K562 (cell line): ENCODE data around the gene TMEM86B. TPM values are rescaled to one million over a fixed set of nuclear protein-coding genes. Genes with fewer than 3 reads are reported as not detected.

Experiments
- ATAC-seq: fragments of 200-7000 bp; cut with Tn5 transposase; 3 replicates; pipeline ENCODE4 v1.9.1; 2020; ENCODE audit warnings: moderate library complexity
- BruUV-seq: library from RNA; stranded (reverse); fragments of 400-500 nt; replicated peaks from 2 replicates; lab custom pipeline; 2021; lab: Mats Ljungman, UMichigan
- CTCF ChIA-PET: fragments of 300-600 bp; formaldehyde crosslinking; extraction: SDS; loops from one replicate; lab custom pipeline; 2021; ENCODE audit warnings: low intra/inter-chr PET ratio; lab: Yijun Ruan, JAX
- POLR2A ChIA-PET: fragments of 300-600, 350-650 bp; sonication (Branson Sonifier 250); formaldehyde crosslinking; extraction: SDS; loops from one replicate; lab custom pipeline; 2021; ENCODE audit warnings: antibody characterized with exemption, inconsistent platforms; lab: Yijun Ruan, JAX
- DNase-seq, 4 experiments: peaks; one replicate each; pipeline versions ENCODE4 v3.0.0 to v3.0.0-alpha.2; 2011 to 2018; ENCODE audit warnings: low spot score in 3 of 4, mixed read lengths in 3 of 4; ENCODE audit errors: extremely low read depth in 1 of 4
- FAIRE-seq: peaks from 2 replicates; lab custom pipeline; 2011; peaks lifted over from hg19 to GRCh38; lab: Jason Lieb, UNC
- H2AFZ ChIP-seq: 2 replicates; pipeline ENCODE4 v1.6.0; 2011; ENCODE audit warnings: low read depth, low read length, control low read depth, inconsistent platforms
- H3K27ac ChIP-seq: fragments of 200-600 bp; 3 replicates; pipeline ENCODE4 v1.8.0; 2011; ENCODE audit warnings: low read depth, mild to moderate bottlenecking, control low read depth, inconsistent platforms, low read length, moderate library complexity, mixed read lengths; ENCODE audit errors: extremely low read depth
- H3K27me3 ChIP-seq, 2 experiments: fragments of 300-600 bp in 1 of 2; 2 replicates in 1 of 2; 3 replicates in 1 of 2; pipeline versions ENCODE4 v1.6.0 to v1.8.0; 2011; ENCODE audit warnings: inconsistent platforms in 2 of 2, low read length in 2 of 2, mild to moderate bottlenecking in 1 of 2, mixed read lengths in 1 of 2, moderate library complexity in 1 of 2; ENCODE audit not compliant: control insufficient read depth in 2 of 2, insufficient read depth in 2 of 2
- H3K36me3 ChIP-seq: fragments of 300-600 bp; 3 replicates; pipeline ENCODE4 v1.8.0; 2011; ENCODE audit warnings: mild to moderate bottlenecking, low read length, inconsistent platforms; ENCODE audit not compliant: control insufficient read depth, insufficient read depth
- H3K4me1 ChIP-seq, 2 experiments: fragments of 200-600 bp in 1 of 2; replicated peaks in 1 of 2; 2 replicates in 1 of 2; 3 replicates in 1 of 2; pipeline versions ENCODE4 v1.5.1 to v1.8.0; 2011; ENCODE audit warnings: inconsistent platforms in 2 of 2, low read length in 2 of 2, mild to moderate bottlenecking in 1 of 2, mixed read lengths in 1 of 2, moderate library complexity in 1 of 2; ENCODE audit not compliant: control insufficient read depth in 2 of 2, insufficient read depth in 2 of 2
- H3K4me2 ChIP-seq: 2 replicates; pipeline ENCODE4 v1.6.1; 2011; ENCODE audit warnings: low read length, control low read depth, inconsistent platforms, mixed read lengths; ENCODE audit not compliant: insufficient read depth
- H3K4me3 ChIP-seq: fragments of 200-600 bp; sonication (generic), shearing (Covaris generic); 2 replicates; pipeline ENCODE4 v1.5.1; 2016; ENCODE audit warnings: control low read depth, inconsistent platforms
- H3K79me2 ChIP-seq: fragments of 200-600 bp; 3 replicates; pipeline ENCODE4 v1.8.0; 2011; ENCODE audit warnings: low read length, inconsistent platforms; ENCODE audit not compliant: control insufficient read depth, insufficient read depth
- H3K9ac ChIP-seq, 2 experiments: 2 replicates each; pipeline versions ENCODE4 v1.6.0 to v1.6.1; 2011; ENCODE audit warnings: low read depth in 2 of 2, low read length in 2 of 2, control low read depth in 1 of 2, inconsistent platforms in 1 of 2, mild to moderate bottlenecking in 1 of 2, mixed read lengths in 1 of 2; ENCODE audit not compliant: insufficient read depth in 1 of 2
- H3K9me1 ChIP-seq: one replicate; pipeline ENCODE4 v1.6.0; 2011; ENCODE audit warnings: inconsistent platforms, mild to moderate bottlenecking, low read length, moderate library complexity; ENCODE audit not compliant: control insufficient read depth, insufficient read depth
- H3K9me3 ChIP-seq: replicated peaks from 2 replicates; pipeline ENCODE4 v1.5.1; 2011; ENCODE audit warnings: low read depth, low read length, inconsistent platforms; ENCODE audit not compliant: control insufficient read depth, insufficient read depth
- H4K20me1 ChIP-seq: replicated peaks from 2 replicates; pipeline ENCODE4 v1.6.1; 2011; ENCODE audit warnings: low read length, inconsistent platforms, mixed read lengths; ENCODE audit not compliant: control insufficient read depth, insufficient read depth
- ELK3 ChIP-seq: fragments of 450-650 bp; formaldehyde crosslinking; IDR thresholded peaks from 2 replicates; pipeline ENCODE4 v1.4.0; 2020; ENCODE audit warnings: mild to moderate bottlenecking
- KDM5B ChIP-seq: fragments of 200-600 bp; sonication (generic); IDR thresholded peaks from 2 replicates; pipeline ENCODE4 v1.6.1; 2012; ENCODE audit warnings: low read depth, mild to moderate bottlenecking, moderate library complexity, low read length, control low read depth, inconsistent platforms; ENCODE audit not compliant: insufficient replicate concordance
- POLR2G ChIP-seq: fragments of 200-400 bp; formaldehyde crosslinking; IDR thresholded peaks from 2 replicates; pipeline ENCODE4 v1.6.1; 2017; ENCODE audit warnings: low read depth, mild to moderate bottlenecking, antibody characterized with exemption, low read length, moderate library complexity
- PPARD ChIP-seq: fragments of 250-450 bp; sonication (Bioruptor Pico); IDR thresholded peaks from 2 replicates; pipeline ENCODE4 v1.8.0; 2022; ENCODE audit warnings: inconsistent platforms, mild to moderate bottlenecking, moderate library complexity
- RBFOX2 ChIP-seq: fragments of 200-400 bp; formaldehyde crosslinking; IDR thresholded peaks from 2 replicates; pipeline ENCODE4 v1.6.1; 2017; ENCODE audit warnings: low read depth, mild to moderate bottlenecking, low read length, moderate library complexity
- SUPT5H ChIP-seq: fragments of 450-650 bp; IDR thresholded peaks from 2 replicates; pipeline ENCODE4 v1.6.1; 2016
- ZNF766 ChIP-seq: fragments of 200-800 bp; sonication (Bioruptor generic); conservative IDR thresholded peaks from 2 replicates; pipeline ENCODE4 v1.6.1; 2016; ENCODE audit warnings: missing genetic modification characterization, missing compliant biosample characterization
- WGBS: fragments of 100-300 bp; shearing (Covaris generic); methylation state at CpG from one replicate; pipeline ENCODE4 v1.1.6; 2016; ENCODE audit warnings: low coverage, mixed read lengths; ENCODE audit not compliant: insufficient coverage; ENCODE audit errors: missing lambda C conversion rate; 5-methylcytosine and 5-hydroxymethylcytosine counted together
- in situ Hi-C: fragments of 300-500 bp; cut with MboI; formaldehyde crosslinking; loops from 4 replicates; pipeline ENCODE4 v1.15.0; 2018; ENCODE audit warnings: inconsistent platforms, mixed read lengths
- intact Hi-C: fragments of 100-400 bp; cut with micrococcal nuclease; formaldehyde crosslinking; loops from 2 replicates; pipeline ENCODE4 v1.14.2; 2022
- polyA plus RNA-seq, 8 experiments: library from polyadenylated mRNA; depleted of rRNA in 4 of 8; stranded (reverse) in 5 of 8; unstranded in 3 of 8; fragments of >200 nt; fragmentation: Nextera tagmentation in 2 of 8; fragmentation: Illumina TruSeq in 1 of 8; extraction: Ambion mirVana in 2 of 8; extraction: Trizol in 1 of 8; gene quantifications; 2 replicates each; pipeline versions ENCODE4 v1.2.1 to v1.2.3, GENCODE V29; 2011 to 2014; ENCODE audit warnings: inconsistent platforms in 1 of 8, missing spikeins in 1 of 8
- total RNA-seq, 7 experiments: library from RNA; depleted of rRNA in 6 of 7; stranded (reverse); fragments of >200 nt in 6 of 7; fragmentation: Illumina TruSeq in 2 of 7; extraction: Trizol in 2 of 7; gene quantifications; 2 replicates each; pipeline versions ENCODE4 v1.2.1 to v1.2.3, GENCODE V29; 2011 to 2021; ENCODE audit warnings: low replicate concordance in 1 of 7
- TF ChIP-seq, protein P1 (sequence below): fragments of 250-450 bp; sonication (Bioruptor Pico); IDR thresholded peaks from 2 replicates; pipeline ENCODE4 v1.4.0; 2020

The TMEM86B gene
- total and polyA plus RNA-seq, 9 of the 15 experiments (the other 6 are each of a cell fraction or from before 2014, with no cell fraction given), result 0.28 to 7.9 (median 2.1) TPM

GRCh38 chr19:55240713-55241020 lies 12.1 kb upstream of the TMEM86B start:
- intact Hi-C loops, result no loop called here
- POLR2A ChIA-PET, result interaction anchor here (1.2 to 2.4 kb wide), 3 partner anchors 10 to 167 kb away, joined by 4 to 6 read pairs (median 4); partner anchors contain the start of gene UBE2S
- H3K79me2 ChIP-seq, result no peaks in the 10 kb centered on the region; the same call in 2 of the 3 replicates

GRCh38 chr19:55239004-55239403 lies 10.4 kb upstream of the TMEM86B start:
- no peaks in the 10 kb centered on the region for H3K9me3 ChIP-seq
- no peak overlapping the region for H3K4me2 ChIP-seq
- no peaks in the 10 kb centered on the region for H4K20me1 ChIP-seq
- no peak overlapping the region for H3K4me3 ChIP-seq
- POLR2A ChIA-PET, result interaction anchor here (1.1 to 2.4 kb wide), 4 partner anchors 9 to 18 kb away, joined by 3 to 7 read pairs (median 4); no protein-coding TSS in a partner anchor
- no peaks in the 10 kb centered on the region for H3K9me1 ChIP-seq
- FAIRE-seq (no peak), ATAC-seq (no peak), DNase-seq (no peak)
- in situ Hi-C loops (no loop called here), intact Hi-C loops (no loop called here)
- WGBS, result 98% methylated on average over 11 of the region's 12 CpGs
- H3K4me1 ChIP-seq, result peaks cover 0 to 4% of the 10 kb centered on the region in 2 experiments; a peak in 2 of 5 replicates
- no peak overlapping the region for H2AFZ ChIP-seq
- peaks cover 92% of the 10 kb centered on the region for H3K36me3 ChIP-seq
- H3K9ac ChIP-seq, result no peak overlapping the region
- no TSS peak for BruUV-seq
- CTCF ChIA-PET, result no interaction called here
- no peaks in the 10 kb centered on the region for H3K27me3 ChIP-seq
- H3K27ac ChIP-seq, result no peak overlapping the region
- no peaks in the 10 kb centered on the region for H3K79me2 ChIP-seq
- TF ChIP-seq ZNF766 (CRISPR knock-in tag), result no peak
- peak; percentile 36; the same call in 1 of the 2 replicates for TF ChIP-seq POLR2G
- no peak for TF ChIP-seq PPARD
- TF ChIP-seq, protein P1, sequence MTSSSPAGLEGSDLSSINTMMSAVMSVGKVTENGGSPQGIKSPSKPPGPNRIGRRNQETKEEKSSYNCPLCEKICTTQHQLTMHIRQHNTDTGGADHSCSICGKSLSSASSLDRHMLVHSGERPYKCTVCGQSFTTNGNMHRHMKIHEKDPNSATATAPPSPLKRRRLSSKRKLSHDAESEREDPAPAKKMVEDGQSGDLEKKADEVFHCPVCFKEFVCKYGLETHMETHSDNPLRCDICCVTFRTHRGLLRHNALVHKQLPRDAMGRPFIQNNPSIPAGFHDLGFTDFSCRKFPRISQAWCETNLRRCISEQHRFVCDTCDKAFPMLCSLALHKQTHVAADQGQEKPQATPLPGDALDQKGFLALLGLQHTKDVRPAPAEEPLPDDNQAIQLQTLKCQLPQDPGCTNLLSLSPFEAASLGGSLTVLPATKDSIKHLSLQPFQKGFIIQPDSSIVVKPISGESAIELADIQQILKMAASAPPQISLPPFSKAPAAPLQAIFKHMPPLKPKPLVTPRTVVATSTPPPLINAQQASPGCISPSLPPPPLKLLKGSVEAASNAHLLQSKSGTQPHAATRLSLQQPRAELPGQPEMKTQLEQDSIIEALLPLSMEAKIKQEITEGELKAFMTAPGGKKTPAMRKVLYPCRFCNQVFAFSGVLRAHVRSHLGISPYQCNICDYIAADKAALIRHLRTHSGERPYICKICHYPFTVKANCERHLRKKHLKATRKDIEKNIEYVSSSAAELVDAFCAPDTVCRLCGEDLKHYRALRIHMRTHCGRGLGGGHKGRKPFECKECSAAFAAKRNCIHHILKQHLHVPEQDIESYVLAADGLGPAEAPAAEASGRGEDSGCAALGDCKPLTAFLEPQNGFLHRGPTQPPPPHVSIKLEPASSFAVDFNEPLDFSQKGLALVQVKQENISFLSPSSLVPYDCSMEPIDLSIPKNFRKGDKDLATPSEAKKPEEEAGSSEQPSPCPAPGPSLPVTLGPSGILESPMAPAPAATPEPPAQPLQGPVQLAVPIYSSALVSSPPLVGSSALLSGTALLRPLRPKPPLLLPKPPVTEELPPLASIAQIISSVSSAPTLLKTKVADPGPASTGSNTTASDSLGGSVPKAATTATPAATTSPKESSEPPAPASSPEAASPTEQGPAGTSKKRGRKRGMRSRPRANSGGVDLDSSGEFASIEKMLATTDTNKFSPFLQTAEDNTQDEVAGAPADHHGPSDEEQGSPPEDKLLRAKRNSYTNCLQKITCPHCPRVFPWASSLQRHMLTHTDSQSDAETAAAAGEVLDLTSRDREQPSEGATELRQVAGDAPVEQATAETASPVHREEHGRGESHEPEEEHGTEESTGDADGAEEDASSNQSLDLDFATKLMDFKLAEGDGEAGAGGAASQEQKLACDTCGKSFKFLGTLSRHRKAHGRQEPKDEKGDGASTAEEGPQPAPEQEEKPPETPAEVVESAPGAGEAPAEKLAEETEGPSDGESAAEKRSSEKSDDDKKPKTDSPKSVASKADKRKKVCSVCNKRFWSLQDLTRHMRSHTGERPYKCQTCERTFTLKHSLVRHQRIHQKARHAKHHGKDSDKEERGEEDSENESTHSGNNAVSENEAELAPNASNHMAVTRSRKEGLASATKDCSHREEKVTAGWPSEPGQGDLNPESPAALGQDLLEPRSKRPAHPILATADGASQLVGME, result no peak
- TF ChIP-seq ELK3, result no peak
- TF ChIP-seq RBFOX2, result peak; percentile 18; the same call in 1 of the 2 replicates

More at GRCh38 chr19:55240713-55241020, 12.1 kb upstream of the TMEM86B start:
- H3K27me3 ChIP-seq, result no peaks in the 10 kb centered on the region
- FAIRE-seq (no peak), DNase-seq (no peak), ATAC-seq (no peak)
- in situ Hi-C loops, result no loop called here
- H3K9ac ChIP-seq, result no peak overlapping the region; a peak in 1 of 4 replicates
- no peaks in the 10 kb centered on the region for H3K9me1 ChIP-seq
- no peak overlapping the region for H3K4me3 ChIP-seq
- CTCF ChIA-PET, result no interaction called here
- TF ChIP-seq KDM5B, result no peak
- 0 out of 2 replicates have a peak, but pooled peaks have one; percentile 7 for TF ChIP-seq SUPT5H
- no TSS peak for BruUV-seq
- no peak overlapping the region for H2AFZ ChIP-seq
- WGBS, result 97% methylated on average over 6 of the region's 6 CpGs
- no peaks in the 10 kb centered on the region for H4K20me1 ChIP-seq
- H3K36me3 ChIP-seq, result peaks cover 95% of the 10 kb centered on the region
- H3K4me2 ChIP-seq, result no peak overlapping the region
- no peaks in the 10 kb centered on the region for H3K9me3 ChIP-seq
- H3K27ac ChIP-seq, result no peak overlapping the region
- H3K4me1 ChIP-seq, result peaks cover 0 to 9% of the 10 kb centered on the region in 2 experiments; a peak in 2 of 5 replicates
